ENCODE results near the gene RSBN1L.

Gene RSBN1L

GRCh38 chr7:77826300-77826699 is 130.0 kb downstream of the RSBN1L start:
- TF ChIP-seq POLR2A (IDR thresholded peaks at IDR 0.05; ENCODE audit: extremely low read depth, insufficient read length) (no peak), MAX (IDR thresholded peaks at IDR 0.05; ENCODE audit: low read depth, low read length) (no peak), CTCF (IDR thresholded peaks at IDR 0.05; ENCODE audit: low read depth, low read length) (no peak), MYC (IDR thresholded peaks at IDR 0.05; ENCODE audit: low read depth, low read length) (no peak)
- no peak overlapping the region for H3K4me3 ChIP-seq (ENCODE audit: low read depth, low read length)
- DNase-seq (ENCODE audit: low read depth): no peak

GRCh38 chr7:77827999-77828398 is 131.7 kb downstream of the RSBN1L start:
- TF ChIP-seq MAX (IDR thresholded peaks at IDR 0.05; ENCODE audit: low read depth, low read length): no peak
- no peak for TF ChIP-seq CTCF (IDR thresholded peaks at IDR 0.05; ENCODE audit: low read depth, low read length)
- no peak for TF ChIP-seq MYC (IDR thresholded peaks at IDR 0.05; ENCODE audit: low read depth, low read length)
- no peak for TF ChIP-seq POLR2A (IDR thresholded peaks at IDR 0.05; ENCODE audit: extremely low read depth, insufficient read length)
- H3K4me3 ChIP-seq (ENCODE audit: low read depth, low read length): no peak overlapping the region
- peak; percentile 49 for DNase-seq (ENCODE audit: low read depth)

GRCh38 chr7:77830649-77831355 is 134.5 kb downstream of the RSBN1L start:
- DNase-seq (ENCODE audit: low read depth): no peak
- no peak overlapping the region for H3K4me3 ChIP-seq (ENCODE audit: low read depth, low read length)
- TF ChIP-seq POLR2A (IDR thresholded peaks at IDR 0.05; ENCODE audit: extremely low read depth, insufficient read length): no peak
- no peak for TF ChIP-seq MYC (IDR thresholded peaks at IDR 0.05; ENCODE audit: low read depth, low read length)

GRCh38 chr7:77831481-77831880 is 135.2 kb downstream of the RSBN1L start:
- no peak for TF ChIP-seq MAX (IDR thresholded peaks at IDR 0.05; ENCODE audit: low read depth, low read length)
- no peak for TF ChIP-seq CTCF (IDR thresholded peaks at IDR 0.05; ENCODE audit: low read depth, low read length)
- TF ChIP-seq POLR2A (IDR thresholded peaks at IDR 0.05; ENCODE audit: extremely low read depth, insufficient read length): no peak
- no peak for TF ChIP-seq MYC (IDR thresholded peaks at IDR 0.05; ENCODE audit: low read depth, low read length)
- no peak overlapping the region for H3K4me3 ChIP-seq (ENCODE audit: low read depth, low read length)
- DNase-seq (ENCODE audit: low read depth): no peak

- DNase-seq (ENCODE audit: low read depth): no peak
- no peak overlapping the region for H3K4me3 ChIP-seq (ENCODE audit: low read depth, low read length)
- TF ChIP-seq MAX (IDR thresholded peaks at IDR 0.05; ENCODE audit: low read depth, low read length): no peak
- no peak for TF ChIP-seq CTCF (IDR thresholded peaks at IDR 0.05; ENCODE audit: low read depth, low read length)
- TF ChIP-seq MYC (IDR thresholded peaks at IDR 0.05; ENCODE audit: low read depth, low read length): no peak
- no peak for TF ChIP-seq POLR2A (IDR thresholded peaks at IDR 0.05; ENCODE audit: extremely low read depth, insufficient read length)
Measured at GRCh38 chr7:77831953-77832352, 135.7 kb downstream of the RSBN1L start.
